ENCODE results near the gene HMBS.
"Not testable (repeated sequence)": the region's sequence is repeated elsewhere in the genome, so short reads cannot be mapped to it uniquely, and the experiment has no call there.

The HMBS gene

GRCh38 chr11:119095066-119095880, 10.6 kb downstream of the HMBS start:
- ChIA-PET POLR2A (interaction anchor here (0.6 to 2.8 kb wide), 21 partner anchors 10 to 853 kb away, joined by 3 to 76 read pairs (median 4); partner anchors contain the start of genes C2CD2L, CBL, HINFP and HMBS), CTCF (interaction anchor here (0.6 to 1.9 kb wide), 10 partner anchors 9 to 245 kb away, joined by 3 to 8 read pairs (median 4); partner anchors contain the start of genes C2CD2L, HMBS and VPS11)
- DNase-seq (ENCODE audit: extremely low spot score): peak; percentile 98
- no peak for TF ChIP-seq CTCF (IDR thresholded peaks at IDR 0.05; ENCODE audit: control extremely low read depth, extremely low read depth, low read depth, missing control alignments)

GRCh38 chr11:119099711-119100110, 15.0 kb downstream of the HMBS start:
- DNase-seq (ENCODE audit: extremely low spot score): no peak
- POLR2A ChIA-PET: no interaction called here

GRCh38 chr11:119100246-119100970, 15.7 kb downstream of the HMBS start:
- peak; percentile 24 for TF ChIP-seq CTCF (IDR thresholded peaks at IDR 0.05; ENCODE audit: control extremely low read depth, extremely low read depth, low read depth, missing control alignments)
- ChIA-PET POLR2A (no interaction called here), CTCF (interaction anchor here (1.0 to 1.3 kb wide), 4 partner anchors 9 to 16 kb away, joined by 3 to 6 read pairs (median 4); no protein-coding TSS in a partner anchor)
- DNase-seq (ENCODE audit: extremely low spot score): no peak

More at GRCh38 chr11:119099711-119100110, 15.0 kb downstream of the HMBS start:
- CTCF ChIA-PET: interaction anchor here (0.7 to 1.3 kb wide), 7 partner anchors 9 to 35 kb away, joined by 3 to 6 read pairs (median 3); no protein-coding TSS in a partner anchor
- TF ChIP-seq CTCF (IDR thresholded peaks at IDR 0.05; ENCODE audit: control extremely low read depth, extremely low read depth, low read depth, missing control alignments): no peak

GRCh38 chr11:119100994-119101758, 16.5 kb downstream of the HMBS start:
- no peak for DNase-seq (ENCODE audit: extremely low spot score)
- no peak for TF ChIP-seq CTCF (IDR thresholded peaks at IDR 0.05; ENCODE audit: control extremely low read depth, extremely low read depth, low read depth, missing control alignments)
- ChIA-PET POLR2A (interaction anchor here (0.6 to 1.8 kb wide), 6 partner anchors 7 to 57 kb away, joined by 3 to 7 read pairs (median 4); no protein-coding TSS in a partner anchor), CTCF (interaction anchor here (1.0 to 3.6 kb wide), 7 partner anchors 15 to 222 kb away, joined by 3 to 11 read pairs (median 3); partner anchors contain the start of genes CBL, HMBS and SLC37A4)

GRCh38 chr11:119101759-119102423, 17.2 kb downstream of the HMBS start, which contains the start of gene DPAGT1:
Gene DPAGT1 (minus strand): TSS chr11:119101853. CDS start chr11:119101655, 198 bp downstream.
- peak; percentile 80 for DNase-seq (ENCODE audit: extremely low spot score)
- ChIA-PET POLR2A (interaction anchor here (0.6 to 1.8 kb wide), 8 partner anchors 8 to 58 kb away, joined by 3 to 7 read pairs (median 4); partner anchors contain the start of genes HINFP and HMBS), CTCF (interaction anchor here (0.8 to 3.6 kb wide), 11 partner anchors 14 to 222 kb away, joined by 3 to 11 read pairs (median 3); partner anchors contain the start of genes CBL, HINFP, HMBS and SLC37A4)
- no peak for TF ChIP-seq CTCF (IDR thresholded peaks at IDR 0.05; ENCODE audit: control extremely low read depth, extremely low read depth, low read depth, missing control alignments)

- POLR2A ChIA-PET: interaction anchor here (1.1 to 1.8 kb wide), 3 partner anchors 9 to 18 kb away, joined by 4 to 7 read pairs (median 5); partner anchors contain the start of gene HMBS
- CTCF ChIA-PET: interaction anchor here (1.0 to 3.6 kb wide), 4 partner anchors 15 to 220 kb away, joined by 3 to 11 read pairs (median 4); no protein-coding TSS in a partner anchor
- DNase-seq (ENCODE audit: extremely low spot score): not testable (repeated sequence)
These were observed 18.5 kb downstream of the HMBS start for GRCh38 chr11:119103161-119103664.
